Measurements from ENCODE around the gene PTPN4.

DNA sequence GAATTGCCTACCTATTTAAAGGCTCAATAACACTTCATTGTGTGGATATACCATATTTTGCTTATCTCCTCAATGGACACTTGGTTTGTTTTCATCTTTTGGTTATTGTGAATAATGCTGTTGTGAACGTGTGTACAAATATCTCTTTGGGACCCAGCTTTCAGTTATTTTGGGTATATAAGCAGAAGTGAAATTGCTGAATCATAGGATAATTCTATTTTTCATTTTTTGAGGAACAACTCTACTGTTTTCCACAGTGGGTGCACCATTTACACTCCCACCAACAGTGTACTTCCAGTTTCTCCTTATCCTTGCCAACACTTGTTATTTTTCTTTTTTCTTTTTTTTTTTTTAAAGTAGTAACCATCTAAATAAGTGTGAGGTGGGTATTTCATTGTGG is 29.0 kb downstream of the PTPN4 start:
- TF ChIP-seq CTCF (IDR thresholded peaks at IDR 0.05; ENCODE audit: low read length) (no peak), EZH2 (optimal IDR thresholded peaks at IDR 0.05; ENCODE audit: low read depth, low read length) (no peak), EZH2phosphoT487 (IDR thresholded peaks at IDR 0.05; ENCODE audit: low read length) (no peak)

Data from MM.1S (cell line).